Osteoblast (primary cell): ENCODE measurements around the gene APOL4. TPM values are rescaled to one million over a fixed set of nuclear protein-coding genes. Genes with fewer than 3 reads are reported as not detected.

Source experiments
- DNase-seq: peaks from one replicate; pipeline ENCODE4 v3.0.0; 2011; ENCODE audit warnings: low spot score, mixed read lengths; ENCODE audit not compliant: insufficient read length; ENCODE audit errors: missing footprints
- H2AFZ ChIP-seq: 2 replicates; pipeline ENCODE4 v1.6.0; 2011; ENCODE audit warnings: mild to moderate bottlenecking, low read length
- H3K27ac ChIP-seq: 2 replicates; pipeline ENCODE4 v1.5.1; 2011; ENCODE audit warnings: mild to moderate bottlenecking, low read depth, low read length, moderate library complexity
- H3K27me3 ChIP-seq: 2 replicates; pipeline ENCODE4 v1.6.0; 2012; ENCODE audit warnings: mild to moderate bottlenecking, control low read depth, inconsistent platforms, low read length, moderate library complexity; ENCODE audit not compliant: insufficient read depth
- H3K36me3 ChIP-seq: 2 replicates; pipeline ENCODE4 v1.5.1; 2011; ENCODE audit warnings: mild to moderate bottlenecking, low read length, control low read depth, moderate library complexity; ENCODE audit not compliant: insufficient read depth
- H3K4me1 ChIP-seq: 2 replicates; pipeline ENCODE4 v1.5.1; 2011; ENCODE audit warnings: mild to moderate bottlenecking, low read length, control low read depth, moderate library complexity; ENCODE audit not compliant: insufficient read depth
- H3K4me2 ChIP-seq: 2 replicates; pipeline ENCODE4 v1.6.0; 2011; ENCODE audit warnings: mild to moderate bottlenecking, low read length; ENCODE audit not compliant: insufficient read depth
- H3K4me3 ChIP-seq: fragments of 200-600 bp; sonication (generic); 3 replicates; pipeline ENCODE4 v1.5.1; 2012; ENCODE audit warnings: mild to moderate bottlenecking, low read length, inconsistent platforms; ENCODE audit not compliant: insufficient read depth
- H3K79me2 ChIP-seq: 2 replicates; pipeline ENCODE4 v1.6.0; 2012; ENCODE audit warnings: mild to moderate bottlenecking, low read length, control low read depth, inconsistent platforms; ENCODE audit not compliant: insufficient read depth
- H3K9me3 ChIP-seq: 2 replicates; pipeline ENCODE4 v1.5.1; 2011; ENCODE audit warnings: low read depth, low read length, control low read depth
- H4K20me1 ChIP-seq: 2 replicates; pipeline ENCODE4 v1.6.0; 2012; ENCODE audit warnings: mild to moderate bottlenecking, low read length, control low read depth; ENCODE audit not compliant: insufficient read depth
- CTCF ChIP-seq: IDR thresholded peaks from 2 replicates; pipeline ENCODE4 v1.5.1; 2011; ENCODE audit warnings: mild to moderate bottlenecking, low read depth, low read length, moderate library complexity; ENCODE audit errors: extremely low read depth
- total RNA-seq: library from RNA; depleted of rRNA; stranded (reverse); fragments of >200 nt; gene quantifications from 2 replicates; pipeline ENCODE4 v1.2.3, GENCODE V29; 2012

APOL4 gene
- total RNA-seq, 1 donor = 2.9 TPM

- peaks cover 16% of the 10 kb centered on the region for H3K4me1 ChIP-seq
- H3K4me2 ChIP-seq = no peak overlapping the region
- no peak overlapping the region for H2AFZ ChIP-seq
- H3K27me3 ChIP-seq = no peaks in the 10 kb centered on the region
- H3K79me2 ChIP-seq = no peaks in the 10 kb centered on the region
- H4K20me1 ChIP-seq = no peaks in the 10 kb centered on the region
- no peak for TF ChIP-seq CTCF
- no peaks in the 10 kb centered on the region for H3K36me3 ChIP-seq
- DNase-seq = no peak
- H3K4me3 ChIP-seq = no peak overlapping the region
- no peaks in the 10 kb centered on the region for H3K9me3 ChIP-seq
- H3K27ac ChIP-seq = no peak overlapping the region
Measured at GRCh38 chr22:36246718-36247117, 45.1 kb upstream of the APOL4 start.

GRCh38 chr22:36245805-36246356 is 44.3 kb upstream of the APOL4 start:
- Histone ChIP-seq H3K4me1 (peaks cover 16% of the 10 kb centered on the region), H4K20me1 (no peaks in the 10 kb centered on the region), H2AFZ (no peak overlapping the region), H3K36me3 (no peaks in the 10 kb centered on the region), H3K27ac (no peak overlapping the region), H3K4me2 (no peak overlapping the region), H3K4me3 (no peak overlapping the region), H3K27me3 (no peaks in the 10 kb centered on the region), H3K79me2 (no peaks in the 10 kb centered on the region), H3K9me3 (no peaks in the 10 kb centered on the region)
- no peak for DNase-seq
- no peak for TF ChIP-seq CTCF

GRCh38 chr22:36244522-36245391 is 43.1 kb upstream of the APOL4 start:
- H3K9me3 ChIP-seq = no peaks in the 10 kb centered on the region
- H3K79me2 ChIP-seq = no peaks in the 10 kb centered on the region
- no peak overlapping the region for H3K4me3 ChIP-seq
- H4K20me1 ChIP-seq = no peaks in the 10 kb centered on the region
- H3K4me1 ChIP-seq = peaks cover 23% of the 10 kb centered on the region
- H3K4me2 ChIP-seq = peak overlapping the region; percentile 16
- H3K36me3 ChIP-seq = no peaks in the 10 kb centered on the region
- TF ChIP-seq CTCF = no peak
- no peaks in the 10 kb centered on the region for H3K27me3 ChIP-seq
- H2AFZ ChIP-seq = peak overlapping the region; percentile 3
- DNase-seq = no peak
- peak overlapping the region; percentile 25 for H3K27ac ChIP-seq

GRCh38 chr22:36243986-36244385 is 42.4 kb upstream of the APOL4 start:
- no peak overlapping the region for H2AFZ ChIP-seq
- no peak for TF ChIP-seq CTCF

More at GRCh38 chr22:36243986-36244385, 42.4 kb upstream of the APOL4 start:
- peaks cover 1% of the 10 kb centered on the region for H3K79me2 ChIP-seq
- no peaks in the 10 kb centered on the region for H3K36me3 ChIP-seq
- peaks cover 27% of the 10 kb centered on the region for H3K4me1 ChIP-seq
- no peak overlapping the region for H3K4me3 ChIP-seq
- no peak for DNase-seq
- no peak overlapping the region for H3K4me2 ChIP-seq
- no peaks in the 10 kb centered on the region for H3K27me3 ChIP-seq
- no peaks in the 10 kb centered on the region for H3K9me3 ChIP-seq
- no peaks in the 10 kb centered on the region for H4K20me1 ChIP-seq
- peak overlapping the region; percentile 25 for H3K27ac ChIP-seq
